GM19328 (cell line): ENCODE measurements around the gene HYCC1.

Source experiments
- ATAC-seq: cut with Tn5 transposase; IDR thresholded peaks from one replicate; pipeline ENCODE4 v1.9.1; 2021; ENCODE audit warnings: mild to moderate bottlenecking, moderate library complexity; ENCODE audit not compliant: unreplicated experiment

The HYCC1 gene

GRCh38 chr7:23017309-23017708 lies 3.4 kb upstream of the HYCC1 start:
- ATAC-seq = no peak

- no peak for ATAC-seq
These were observed 2.7 kb upstream of the HYCC1 start for GRCh38 chr7:23016345-23017253.

GRCh38 chr7:23014681-23015080 lies 751 bp upstream of the HYCC1 start:
- no peak for ATAC-seq

- peak; percentile 0 for ATAC-seq
These were observed 819 bp downstream of the HYCC1 start for GRCh38 chr7:23012908-23013714.

GRCh38 chr7:23012186-23012585 lies 1.7 kb downstream of the HYCC1 start:
- no peak for ATAC-seq

DNA sequence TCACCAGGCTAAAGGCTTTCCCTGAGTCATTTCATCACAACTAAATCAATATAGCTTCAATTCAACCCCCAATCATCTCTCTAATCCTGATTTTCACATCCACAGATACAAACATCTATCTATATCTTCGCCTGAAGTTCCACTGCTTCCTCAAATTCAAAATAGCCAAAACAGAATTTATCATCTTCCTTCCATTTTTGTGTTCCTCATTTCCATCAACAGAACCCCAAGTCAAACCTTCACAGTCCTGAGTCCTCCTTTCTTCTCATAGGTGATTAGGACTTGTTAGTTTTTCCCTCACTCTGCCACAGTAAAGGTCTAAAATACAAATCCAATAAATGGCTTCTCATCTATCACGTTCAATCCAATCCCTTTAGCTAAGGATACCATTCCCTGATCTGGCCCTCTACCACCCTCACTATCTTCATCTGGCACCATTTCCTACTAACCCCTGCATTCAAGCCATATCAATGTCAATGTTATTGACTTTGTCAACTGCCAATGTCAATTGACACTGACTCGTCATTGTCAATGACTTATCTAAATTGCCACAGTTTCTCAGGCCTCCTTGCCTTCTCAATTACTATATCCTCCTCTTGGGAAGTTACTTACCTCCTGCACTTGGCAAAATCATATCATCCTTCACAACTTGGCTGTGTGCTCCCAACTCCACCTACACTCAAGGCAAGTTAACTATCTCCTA lies 2.6 kb downstream of the HYCC1 start:
- ATAC-seq = no peak

DNA sequence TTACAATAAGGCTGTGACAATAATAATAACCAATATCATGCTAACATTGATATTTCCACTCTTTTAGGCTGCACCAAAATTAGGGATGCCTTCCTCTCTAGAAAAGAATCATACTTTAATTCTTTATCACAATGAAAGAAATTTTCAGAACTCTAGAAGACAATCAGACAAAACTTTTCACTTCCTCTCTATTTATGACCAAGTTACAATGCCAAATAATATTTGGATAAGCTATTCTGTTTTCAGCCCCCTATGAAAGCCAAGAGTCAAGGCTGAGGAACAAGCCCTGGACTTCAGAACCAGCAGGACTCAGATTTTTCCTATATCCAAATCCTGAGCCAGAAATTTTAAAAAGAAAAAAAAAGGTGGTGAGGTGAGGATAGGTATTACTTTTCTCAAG lies 4.6 kb downstream of the HYCC1 start:
- ATAC-seq = no peak

DNA sequence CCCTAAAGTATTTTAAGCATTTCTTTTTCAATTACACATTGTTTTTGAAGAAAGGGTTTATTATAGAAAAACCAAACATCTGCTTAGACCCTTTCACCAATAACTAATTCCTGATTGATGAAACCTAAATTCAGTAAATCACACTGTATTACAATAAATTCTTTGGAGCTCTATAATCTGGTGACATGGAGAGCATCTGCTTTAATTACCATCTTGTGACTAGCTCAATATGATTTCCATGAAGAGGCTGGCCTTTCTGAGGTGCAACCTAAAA lies 9.7 kb downstream of the HYCC1 start:
- no peak for ATAC-seq

GRCh38 chr7:23003505-23004246 lies 10.3 kb downstream of the HYCC1 start:
- ATAC-seq = no peak

- ATAC-seq = no peak
These were observed 11.2 kb downstream of the HYCC1 start for GRCh38 chr7:23002698-23003097.

GRCh38 chr7:23001610-23002009 lies 12.3 kb downstream of the HYCC1 start:
- ATAC-seq = no peak

DNA sequence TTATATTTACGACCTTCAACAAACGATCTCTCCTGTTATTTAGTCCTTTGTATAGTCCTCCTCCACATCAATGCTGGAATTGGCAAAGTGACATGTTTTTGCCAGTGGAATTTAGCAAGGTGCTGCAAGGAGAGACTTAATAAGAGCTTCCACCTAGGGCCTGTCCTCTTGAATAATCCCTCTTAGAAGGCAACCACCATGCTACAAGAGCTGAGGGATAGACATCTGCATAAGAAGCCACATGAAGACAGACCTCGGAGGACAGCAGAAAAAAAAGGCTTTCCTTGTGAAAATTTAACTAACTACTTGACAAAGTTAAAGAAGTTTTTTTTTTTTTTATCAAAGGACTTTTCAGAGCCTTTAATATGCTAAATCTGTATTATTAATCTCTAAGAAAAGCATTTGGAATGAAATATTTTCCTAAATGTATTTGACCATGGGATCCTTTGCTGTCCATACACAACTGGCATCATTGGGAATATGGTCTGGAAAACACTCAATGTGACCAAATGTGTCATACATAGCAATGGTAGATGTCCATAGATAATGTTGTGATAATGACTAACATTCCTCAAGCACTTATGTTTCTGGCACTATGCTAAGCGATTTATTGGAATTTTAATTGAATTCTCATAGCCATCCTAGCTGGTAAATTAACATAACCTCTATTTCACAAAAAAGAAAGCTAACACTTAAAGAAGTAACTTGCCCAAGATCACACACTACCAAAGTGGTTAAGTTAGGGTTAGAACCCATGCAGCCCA lies 13.2 kb downstream of the HYCC1 start:
- ATAC-seq = no peak

DNA sequence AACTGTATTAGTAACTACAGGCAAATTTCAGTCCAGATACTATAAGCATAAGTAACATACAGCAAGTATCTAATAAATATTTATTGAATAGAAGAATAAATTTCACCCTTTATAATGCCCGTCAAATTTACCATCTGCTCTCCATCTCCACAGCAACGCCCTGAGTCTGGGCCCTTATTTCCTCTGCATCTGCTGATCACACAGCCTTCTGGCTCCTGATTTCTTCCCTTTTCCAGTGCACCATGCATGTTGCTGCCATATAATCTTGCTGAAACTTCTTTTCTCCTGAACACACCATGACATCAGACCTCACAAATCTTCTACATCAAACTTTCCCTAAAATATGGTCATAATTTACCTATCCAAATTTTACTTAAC lies 15.4 kb downstream of the HYCC1 start:
- ATAC-seq = no peak

DNA sequence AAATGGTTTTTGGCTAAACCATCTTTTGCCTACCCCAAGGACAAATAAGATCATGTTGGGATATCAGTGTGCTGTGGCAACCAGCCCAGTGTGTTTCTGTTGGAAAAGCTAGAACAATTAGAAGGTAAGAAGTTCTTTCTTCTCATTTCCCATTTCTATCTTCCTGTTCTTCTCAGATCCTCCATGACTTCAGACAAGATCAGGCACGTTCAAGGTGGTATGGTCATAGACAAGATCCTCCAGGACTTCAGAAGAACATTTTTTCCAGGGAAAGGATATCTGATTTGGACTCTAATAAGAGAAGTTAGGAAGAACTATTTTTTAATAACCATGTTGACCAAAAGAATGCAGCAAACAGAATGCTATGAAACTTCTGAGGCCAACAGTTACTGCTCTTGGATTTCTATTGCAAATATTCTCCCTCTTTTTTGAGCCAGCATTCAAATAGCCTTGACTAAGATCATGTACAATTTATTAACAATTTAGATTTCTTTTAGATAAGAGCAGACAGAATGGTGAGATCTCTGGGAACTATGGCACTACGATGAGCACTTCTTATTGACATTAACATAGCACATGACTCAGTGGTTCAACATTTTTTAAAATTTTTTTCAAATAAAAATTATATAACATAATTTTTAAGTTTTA lies 15.9 kb downstream of the HYCC1 start:
- ATAC-seq = no peak

DNA sequence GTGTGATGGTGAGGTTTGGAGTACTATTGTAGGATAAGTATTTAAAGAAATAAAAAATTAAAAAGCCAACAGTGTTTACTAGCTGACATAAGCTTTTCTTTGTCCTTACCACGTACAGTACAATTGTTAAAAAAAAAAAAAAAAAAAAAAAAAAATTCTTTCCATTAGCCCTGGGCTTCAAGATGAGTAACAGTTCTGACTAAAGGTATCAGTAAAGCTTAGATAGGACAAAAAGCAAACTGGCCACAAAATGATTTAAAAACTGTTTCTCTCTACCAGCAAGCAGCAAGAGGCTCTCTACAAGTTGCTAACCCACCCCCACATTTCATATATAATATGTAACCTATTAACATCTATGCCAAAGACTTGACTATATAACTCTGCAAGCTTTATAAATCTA lies 17.5 kb downstream of the HYCC1 start:
- ATAC-seq = no peak

- ATAC-seq = no peak
These were observed 18.9 kb downstream of the HYCC1 start for GRCh38 chr7:22995011-22995410.

GRCh38 chr7:22992874-22993840 lies 20.8 kb downstream of the HYCC1 start:
- ATAC-seq = peak; percentile 83

DNA sequence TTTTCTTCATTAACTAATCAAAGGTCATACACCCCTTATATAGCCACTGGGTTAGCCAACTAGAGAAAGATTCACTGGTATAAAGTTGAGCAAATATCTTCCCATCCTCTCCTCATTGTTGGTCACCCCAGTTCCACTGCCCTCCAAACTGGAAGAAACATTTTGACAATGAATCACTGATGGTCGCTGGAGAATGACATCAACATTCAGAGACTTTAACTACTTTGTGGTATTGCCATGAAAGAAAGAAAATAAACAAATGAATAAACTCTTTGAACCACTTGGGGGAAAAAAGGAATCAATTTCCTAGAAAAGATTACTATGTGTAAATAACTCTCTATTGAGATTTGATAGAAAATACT lies 23.4 kb downstream of the HYCC1 start:
- ATAC-seq = no peak
